HepG2 (cell line): ENCODE measurements around the gene ARFGAP2. TPM values are rescaled to one million over a fixed set of nuclear protein-coding genes. Genes with fewer than 3 reads are reported as not detected.
A peak's percentile ranks its signal among the peaks of the same experiment; 100 is the strongest.

Source experiments
- ADNP ChIP-seq: sonication (generic); formaldehyde crosslinking; IDR thresholded peaks from 2 replicates; pipeline ENCODE4 v1.4.0; 2020; ENCODE audit warnings: missing genetic modification reagents
- ATF3 ChIP-seq: sonication (generic); formaldehyde crosslinking; IDR thresholded peaks from 2 replicates; pipeline ENCODE4 v1.4.0; 2020; ENCODE audit warnings: missing genetic modification reagents
- GTF3A ChIP-seq: sonication (generic); formaldehyde crosslinking; conservative IDR thresholded peaks from 2 replicates; pipeline ENCODE4 v1.4.0; 2020; ENCODE audit warnings: mild to moderate bottlenecking, missing genetic modification reagents
- HDAC2 ChIP-seq: sonication (generic); formaldehyde crosslinking; IDR thresholded peaks from 2 replicates; pipeline ENCODE4 v1.4.0; 2020; ENCODE audit warnings: missing genetic modification reagents
- KDM3A ChIP-seq: IDR thresholded peaks from 2 replicates; pipeline ENCODE4 v1.6.1; 2018; ENCODE audit warnings: low read depth, missing compliant biosample characterization
- MLXIP ChIP-seq: sonication (generic); formaldehyde crosslinking; IDR thresholded peaks from 2 replicates; pipeline ENCODE4 v1.9.0; 2021; ENCODE audit warnings: missing genetic modification reagents, borderline replicate concordance
- NRL ChIP-seq: sonication (generic); formaldehyde crosslinking; IDR thresholded peaks from 2 replicates; pipeline ENCODE4 v1.5.0; 2020; ENCODE audit warnings: missing genetic modification reagents, mild to moderate bottlenecking, moderate library complexity, borderline replicate concordance
- SOX5 ChIP-seq: IDR thresholded peaks from 2 replicates; pipeline ENCODE4 v1.6.1; 2016; ENCODE audit warnings: borderline replicate concordance
- TEAD3 ChIP-seq: optimal IDR thresholded peaks from 2 replicates; pipeline ENCODE3; 2016; ENCODE audit warnings: borderline replicate concordance
- TSC22D2 ChIP-seq: sonication (generic); formaldehyde crosslinking; IDR thresholded peaks from 2 replicates; pipeline ENCODE4 v1.5.1; 2020; ENCODE audit warnings: missing genetic modification reagents, mild to moderate bottlenecking, borderline replicate concordance
- ZBTB42 ChIP-seq: sonication (generic); formaldehyde crosslinking; IDR thresholded peaks from 2 replicates; pipeline ENCODE4 v1.5.0; 2020; ENCODE audit warnings: mild to moderate bottlenecking, missing genetic modification reagents
- ZMAT5 ChIP-seq: sonication (generic); formaldehyde crosslinking; IDR thresholded peaks from 2 replicates; pipeline ENCODE4 v1.5.0; 2020; ENCODE audit warnings: mild to moderate bottlenecking, low read depth, missing genetic modification reagents, borderline replicate concordance
- ZNF12 ChIP-seq: sonication (generic); formaldehyde crosslinking; IDR thresholded peaks from 2 replicates; pipeline ENCODE4 v1.5.0; 2020; ENCODE audit warnings: missing genetic modification reagents
- ZNF180 ChIP-seq: sonication (generic); formaldehyde crosslinking; IDR thresholded peaks from 2 replicates; pipeline ENCODE4 v1.4.0; 2020; ENCODE audit warnings: low read depth, missing genetic modification reagents, borderline replicate concordance
- ZNF570 ChIP-seq: sonication (generic); formaldehyde crosslinking; IDR thresholded peaks from 2 replicates; pipeline ENCODE4 v1.4.0; 2020; ENCODE audit warnings: mild to moderate bottlenecking, missing genetic modification reagents, borderline replicate concordance
- polyA plus RNA-seq, 8 experiments: library from polyadenylated mRNA; depleted of rRNA in 3 of 8; stranded (reverse) in 7 of 8; unstranded in 1 of 8; fragments of >200 nt; fragmentation: Illumina TruSeq in 4 of 8; extraction: Trizol in 4 of 8; gene quantifications; 2 replicates each; pipeline versions ENCODE4 v1.2.1 to v1.2.3, GENCODE V29; 2011 to 2016; ENCODE audit warnings: low read depth in 4 of 8, missing spikeins in 1 of 8, mixed read lengths in 1 of 8; ENCODE audit not compliant: insufficient read depth in 1 of 8
- total RNA-seq, 5 experiments: library from RNA; depleted of rRNA; stranded (reverse); fragments of >200 nt; fragmentation: Illumina TruSeq; extraction: Trizol; gene quantifications; 2 replicates each; pipeline ENCODE4 v1.2.3, GENCODE V29; 2016; ENCODE audit warnings: low read depth in 1 of 5
- TF ChIP-seq, protein P1 (sequence below): sonication (generic); formaldehyde crosslinking; conservative IDR thresholded peaks from 2 replicates; pipeline ENCODE4 v1.8.0; 2022; ENCODE audit warnings: mild to moderate bottlenecking, moderate library complexity, missing genetic modification reagents

The ARFGAP2 gene
- total and polyA plus RNA-seq, 2 of the 13 experiments (the other 11 are each of a cell fraction or from before 2014, with no cell fraction given) = 32.3 to 75.3 TPM

- TF ChIP-seq MLXIP (CRISPR knock-in tag) (no peak), ZMAT5 (CRISPR knock-in tag) (no peak), TSC22D2 (peak; percentile 16; the same call in 1 of the 2 replicates), ZBTB42 (CRISPR knock-in tag) (no peak), GTF3A (CRISPR knock-in tag) (0 out of 2 replicates have a peak, but pooled peaks have one; percentile 68), SOX5 (CRISPR knock-in tag) (no peak), ZNF180 (no peak), ZNF570 (CRISPR knock-in tag) (no peak), ADNP (no peak), HDAC2 (CRISPR knock-in tag) (no peak; the same call in 1 of the 2 replicates), ATF3 (CRISPR knock-in tag) (no peak), TEAD3 (CRISPR knock-in tag) (no peak), ZNF12 (CRISPR knock-in tag) (no peak), KDM3A (CRISPR knock-in tag) (peak; percentile 36; the same call in 1 of the 2 replicates), NRL (CRISPR knock-in tag) (peak; percentile 15; the same call in 1 of the 2 replicates)
- TF ChIP-seq, protein P1, sequence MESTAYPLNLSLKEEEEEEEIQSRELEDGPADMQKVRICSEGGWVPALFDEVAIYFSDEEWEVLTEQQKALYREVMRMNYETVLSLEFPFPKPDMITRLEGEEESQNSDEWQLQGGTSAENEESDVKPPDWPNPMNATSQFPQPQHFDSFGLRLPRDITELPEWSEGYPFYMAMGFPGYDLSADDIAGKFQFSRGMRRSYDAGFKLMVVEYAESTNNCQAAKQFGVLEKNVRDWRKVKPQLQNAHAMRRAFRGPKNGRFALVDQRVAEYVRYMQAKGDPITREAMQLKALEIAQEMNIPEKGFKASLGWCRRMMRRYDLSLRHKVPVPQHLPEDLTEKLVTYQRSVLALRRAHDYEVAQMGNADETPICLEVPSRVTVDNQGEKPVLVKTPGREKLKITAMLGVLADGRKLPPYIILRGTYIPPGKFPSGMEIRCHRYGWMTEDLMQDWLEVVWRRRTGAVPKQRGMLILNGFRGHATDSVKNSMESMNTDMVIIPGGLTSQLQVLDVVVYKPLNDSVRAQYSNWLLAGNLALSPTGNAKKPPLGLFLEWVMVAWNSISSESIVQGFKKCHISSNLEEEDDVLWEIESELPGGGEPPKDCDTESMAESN (CRISPR knock-in tag) = peak; percentile 69; the same call in 1 of the 2 replicates
Measured at GRCh38 chr11:47176328-47177228, at the start of gene ARFGAP2 (continued).
